GM12878 (cell line): ENCODE measurements around the gene ARHGEF26. TPM values are rescaled to one million over a fixed set of nuclear protein-coding genes. Genes with fewer than 3 reads are reported as not detected.

ENCODE experiments used
- ATAC-seq: fragments of 200-7000 bp; cut with Tn5 transposase; 3 replicates; pipeline ENCODE4 v1.9.1; 2020; ENCODE audit warnings: mild to moderate bottlenecking, moderate library complexity
- BruUV-seq: library from RNA; stranded (reverse); fragments of 400-500 nt; replicated peaks from 2 replicates; lab custom pipeline; 2021; lab: Mats Ljungman, UMichigan
- CTCF ChIA-PET: fragments of 300-600 bp; sonication (Branson Sonifier 250); formaldehyde crosslinking; extraction: SDS; loops from one replicate; lab custom pipeline; 2021; ENCODE audit warnings: inconsistent platforms; lab: Yijun Ruan, JAX
- POLR2A ChIA-PET: fragments of 350-600 bp; formaldehyde crosslinking; extraction: SDS; loops from one replicate; lab custom pipeline; 2021; ENCODE audit warnings: inconsistent platforms; lab: Charles Lee
- RAD21 ChIA-PET: fragments of 300-600 bp; sonication (Branson Sonifier 250); formaldehyde crosslinking; loops from one replicate; lab custom pipeline; 2023; ENCODE audit warnings: antibody characterized with exemption; ENCODE audit not compliant: unreplicated experiment; lab: Charles Lee
- SMC1A ChIA-PET: fragments of 300-600 bp; sonication (Branson Sonifier 250); formaldehyde crosslinking; loops from one replicate; lab custom pipeline; 2023; ENCODE audit not compliant: unreplicated experiment, uncharacterized antibody; lab: Charles Lee
- DNase-seq: peaks from one replicate; pipeline ENCODE4 v3.0.0-alpha.2; 2011; ENCODE audit warnings: low read depth, low spot score
- FAIRE-seq: peaks from 3 replicates; lab custom pipeline; 2011; peaks lifted over from hg19 to GRCh38; lab: Jason Lieb, UNC
- H2AFZ ChIP-seq: 2 replicates; pipeline ENCODE4 v1.6.0; 2011; ENCODE audit warnings: low read depth, low read length, control low read depth; ENCODE audit not compliant: control insufficient read depth
- H3K27ac ChIP-seq: 2 replicates; pipeline ENCODE4 v1.5.1; 2011; ENCODE audit warnings: control low read depth; ENCODE audit not compliant: control insufficient read depth, insufficient read depth
- H3K27me3 ChIP-seq, 2 experiments: replicated peaks in 1 of 2; 2 replicates each; pipeline versions ENCODE4 v1.6.0 to v1.6.1; 2011; ENCODE audit warnings: low read length in 1 of 2; ENCODE audit not compliant: control insufficient read depth in 2 of 2, insufficient read depth in 2 of 2
- H3K36me3 ChIP-seq, 2 experiments: 2 replicates each; pipeline ENCODE4 v1.5.1; 2011; ENCODE audit warnings: low read length in 1 of 2; ENCODE audit not compliant: control insufficient read depth in 2 of 2, insufficient read depth in 2 of 2
- H3K4me1 ChIP-seq: 2 replicates; pipeline ENCODE4 v1.6.1; 2011; ENCODE audit warnings: mild to moderate bottlenecking, low read length, moderate library complexity, mixed read lengths; ENCODE audit not compliant: control insufficient read depth, insufficient read depth
- H3K4me2 ChIP-seq: 2 replicates; pipeline ENCODE4 v1.6.0; 2011; ENCODE audit warnings: control low read depth; ENCODE audit not compliant: control insufficient read depth, insufficient read depth
- H3K4me3 ChIP-seq: fragments of 200-600 bp; sonication (generic); 2 replicates; pipeline ENCODE4 v1.5.1; 2016
- H3K79me2 ChIP-seq: 2 replicates; pipeline ENCODE4 v1.6.0; 2011; ENCODE audit warnings: low read length; ENCODE audit not compliant: control insufficient read depth, insufficient read depth
- H3K9ac ChIP-seq: 2 replicates; pipeline ENCODE4 v1.8.0; 2011; ENCODE audit warnings: low read length, control low read depth, mixed read lengths; ENCODE audit not compliant: control insufficient read depth, insufficient read depth
- H3K9me3 ChIP-seq: replicated peaks from 3 replicates; pipeline ENCODE4 v1.5.1; 2011; ENCODE audit warnings: mild to moderate bottlenecking, low read length; ENCODE audit not compliant: control insufficient read depth, insufficient read depth
- H4K20me1 ChIP-seq: 2 replicates; pipeline ENCODE4 v1.6.0; 2011; ENCODE audit not compliant: control insufficient read depth, insufficient read depth
- HDGF ChIP-seq: fragments of 450-650 bp; IDR thresholded peaks from 2 replicates; pipeline ENCODE4 v1.6.1; 2016; ENCODE audit warnings: antibody characterized with exemption
- IKZF1 ChIP-seq: fragments of 450-650 bp; conservative IDR thresholded peaks from 2 replicates; pipeline ENCODE4 v1.6.1; 2017; ENCODE audit warnings: antibody characterized with exemption, mild to moderate bottlenecking
- MYC ChIP-seq: IDR thresholded peaks from 2 replicates; pipeline ENCODE4 v1.6.1; 2011; ENCODE audit warnings: mild to moderate bottlenecking, low read length, moderate library complexity, inconsistent platforms; ENCODE audit not compliant: insufficient read depth, insufficient replicate concordance, insufficient read length, severe bottlenecking
- in situ Hi-C: fragments of 300-500 bp; cut with MboI; formaldehyde crosslinking; loops from 9 replicates; pipeline ENCODE4 v1.14.3; 2018; ENCODE audit warnings: mixed read lengths
- intact Hi-C: fragments of 100-400 bp; cut with micrococcal nuclease; formaldehyde crosslinking; loops from one replicate; pipeline ENCODE4 v1.14.2; 2022; ENCODE audit not compliant: unreplicated experiment
- polyA plus RNA-seq, 11 experiments: library from polyadenylated mRNA; depleted of rRNA in 4 of 11; unstranded in 6 of 11; stranded (reverse) in 5 of 11; fragments of >200 nt; fragmentation: Nextera tagmentation in 4 of 11; fragmentation: Illumina TruSeq in 1 of 11; extraction: Ambion mirVana in 4 of 11; extraction: Trizol in 1 of 11; gene quantifications; 1 replicate in 1 of 11; 2 replicates in 10 of 11; pipeline versions ENCODE4 v1.2.1 to v1.2.3, GENCODE V29; 2011 to 2016; ENCODE audit warnings: inconsistent platforms in 2 of 11, missing spikeins in 2 of 11, low read depth in 1 of 11
- total RNA-seq, 4 experiments: library from RNA; depleted of rRNA in 3 of 4; stranded (reverse); fragments of >200 nt in 3 of 4; fragmentation: Illumina TruSeq in 1 of 4; extraction: Trizol in 1 of 4; gene quantifications; 2 replicates each; pipeline versions ENCODE4 v1.2.1 to v1.2.3, GENCODE V29; 2013 to 2021
- TF ChIP-seq, protein P1 (sequence below): IDR thresholded peaks from 2 replicates; pipeline ENCODE4 v1.6.1; 2012; ENCODE audit warnings: improper control_type of control experiment, low read depth, low read length; ENCODE audit not compliant: insufficient replicate concordance

Gene ARHGEF26
- total and polyA plus RNA-seq, 10 of the 15 experiments (the other 5 are each of a cell fraction or from before 2014, with no cell fraction given) = 0.02 to 0.47 (median 0.05) TPM; not detected in 1

DNA sequence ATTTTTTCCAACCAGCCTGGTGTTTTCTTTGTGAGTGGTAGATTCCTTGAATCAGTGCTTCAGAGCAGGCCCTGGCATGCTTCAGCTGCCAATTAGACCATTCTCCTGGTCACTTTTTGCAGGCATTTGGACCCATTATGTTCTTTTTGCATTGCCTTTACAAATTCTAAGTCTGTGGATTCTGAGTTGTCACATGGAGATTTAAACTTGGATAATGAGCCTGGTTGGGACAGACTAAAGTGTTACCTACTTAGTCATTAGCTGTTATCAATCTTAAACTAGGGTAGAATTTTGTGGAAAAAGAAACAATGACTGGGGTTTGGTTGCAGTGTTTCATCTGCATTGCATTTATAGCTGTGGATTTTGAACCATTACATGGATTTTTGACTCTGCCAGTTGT is 40.6 kb downstream of the ARHGEF26 start:
- H3K4me2 ChIP-seq = no peak overlapping the region
- ChIA-PET CTCF (no interaction called here), POLR2A (no interaction called here), RAD21 (no interaction called here), SMC1A (interaction anchor here (1.1 to 1.5 kb wide), 3 partner anchors 11 to 93 kb away, joined by 3 read pairs; no protein-coding TSS in a partner anchor)
- H3K79me2 ChIP-seq = no peaks in the 10 kb centered on the region
- no peaks in the 10 kb centered on the region; a peak in 1 of 4 replicates for H3K27me3 ChIP-seq
- FAIRE-seq (no peak), DNase-seq (no peak), ATAC-seq (no peak)
- no peaks in the 10 kb centered on the region for H3K36me3 ChIP-seq
- H3K9me3 ChIP-seq = no peaks in the 10 kb centered on the region
- no peak overlapping the region for H3K4me3 ChIP-seq
- intact Hi-C loops (no loop called here), in situ Hi-C loops (no loop called here)
- no TSS peak for BruUV-seq
- no peaks in the 10 kb centered on the region for H3K4me1 ChIP-seq
- H3K27ac ChIP-seq = no peak overlapping the region
- no peak overlapping the region for H2AFZ ChIP-seq
- TF ChIP-seq MYC = no peak
- TF ChIP-seq, protein P1, sequence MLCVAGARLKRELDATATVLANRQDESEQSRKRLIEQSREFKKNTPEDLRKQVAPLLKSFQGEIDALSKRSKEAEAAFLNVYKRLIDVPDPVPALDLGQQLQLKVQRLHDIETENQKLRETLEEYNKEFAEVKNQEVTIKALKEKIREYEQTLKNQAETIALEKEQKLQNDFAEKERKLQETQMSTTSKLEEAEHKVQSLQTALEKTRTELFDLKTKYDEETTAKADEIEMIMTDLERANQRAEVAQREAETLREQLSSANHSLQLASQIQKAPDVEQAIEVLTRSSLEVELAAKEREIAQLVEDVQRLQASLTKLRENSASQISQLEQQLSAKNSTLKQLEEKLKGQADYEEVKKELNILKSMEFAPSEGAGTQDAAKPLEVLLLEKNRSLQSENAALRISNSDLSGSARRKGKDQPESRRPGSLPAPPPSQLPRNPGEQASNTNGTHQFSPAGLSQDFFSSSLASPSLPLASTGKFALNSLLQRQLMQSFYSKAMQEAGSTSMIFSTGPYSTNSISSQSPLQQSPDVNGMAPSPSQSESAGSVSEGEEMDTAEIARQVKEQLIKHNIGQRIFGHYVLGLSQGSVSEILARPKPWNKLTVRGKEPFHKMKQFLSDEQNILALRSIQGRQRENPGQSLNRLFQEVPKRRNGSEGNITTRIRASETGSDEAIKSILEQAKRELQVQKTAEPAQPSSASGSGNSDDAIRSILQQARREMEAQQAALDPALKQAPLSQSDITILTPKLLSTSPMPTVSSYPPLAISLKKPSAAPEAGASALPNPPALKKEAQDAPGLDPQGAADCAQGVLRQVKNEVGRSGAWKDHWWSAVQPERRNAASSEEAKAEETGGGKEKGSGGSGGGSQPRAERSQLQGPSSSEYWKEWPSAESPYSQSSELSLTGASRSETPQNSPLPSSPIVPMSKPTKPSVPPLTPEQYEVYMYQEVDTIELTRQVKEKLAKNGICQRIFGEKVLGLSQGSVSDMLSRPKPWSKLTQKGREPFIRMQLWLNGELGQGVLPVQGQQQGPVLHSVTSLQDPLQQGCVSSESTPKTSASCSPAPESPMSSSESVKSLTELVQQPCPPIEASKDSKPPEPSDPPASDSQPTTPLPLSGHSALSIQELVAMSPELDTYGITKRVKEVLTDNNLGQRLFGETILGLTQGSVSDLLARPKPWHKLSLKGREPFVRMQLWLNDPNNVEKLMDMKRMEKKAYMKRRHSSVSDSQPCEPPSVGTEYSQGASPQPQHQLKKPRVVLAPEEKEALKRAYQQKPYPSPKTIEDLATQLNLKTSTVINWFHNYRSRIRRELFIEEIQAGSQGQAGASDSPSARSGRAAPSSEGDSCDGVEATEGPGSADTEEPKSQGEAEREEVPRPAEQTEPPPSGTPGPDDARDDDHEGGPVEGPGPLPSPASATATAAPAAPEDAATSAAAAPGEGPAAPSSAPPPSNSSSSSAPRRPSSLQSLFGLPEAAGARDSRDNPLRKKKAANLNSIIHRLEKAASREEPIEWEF = no peak
- TF ChIP-seq IKZF1 = no peak
- TF ChIP-seq HDGF = no peak
- no peaks in the 10 kb centered on the region for H4K20me1 ChIP-seq
- H3K9ac ChIP-seq = no peak overlapping the region
